Lower leg skin (tissue), 4 donors: ENCODE data around the gene FAM184A. TPM values are rescaled to one million over a fixed set of nuclear protein-coding genes. Genes with fewer than 3 reads are reported as not detected.
"Not testable (repeated sequence)": the region's sequence is repeated elsewhere in the genome, so short reads cannot be mapped to it uniquely, and the experiment has no call there.

Source experiments
- DNase-seq, 2 donors: peaks; one replicate each; pipeline ENCODE4 v3.0.0-alpha.2; 2019; ENCODE audit warnings: low spot score in 2 of 2
- H3K4me3 ChIP-seq: fragments of 200-600 bp; sonication (generic); 2 replicates; pipeline ENCODE4 v1.5.1; 2017; ENCODE audit warnings: mild to moderate bottlenecking, low read depth; ENCODE audit not compliant: poor library complexity, severe bottlenecking
- POLR2A ChIP-seq, 2 donors: fragments of 450-650 bp; IDR thresholded peaks; one replicate each; pipeline ENCODE4 v1.6.1; 2016 to 2017; ENCODE audit warnings: antibody characterized with exemption in 2 of 2, mild to moderate bottlenecking in 1 of 2, moderate library complexity in 1 of 2
- WGBS, 2 donors: methylation state at CpG; one replicate each; pipeline ENCODE4 v1.1.5; 2018; 5-methylcytosine and 5-hydroxymethylcytosine counted together
- intact Hi-C: fragments of 100-400 bp; cut with DNase I; formaldehyde crosslinking; loops from one replicate; pipeline ENCODE4 v1.15.0; 2023; ENCODE audit warnings: low total_unique reads
- total RNA-seq, 4 donors: library from RNA; depleted of rRNA; stranded (reverse); fragments of >200 nt; gene quantifications; one replicate each; pipeline ENCODE4 v1.1.0, GENCODE V29; 2016
- TF ChIP-seq, protein P1 (sequence below), 3 donors: fragments of 450-650 bp; IDR thresholded peaks; one replicate each; pipeline ENCODE4 v1.5.1; 2016; ENCODE audit warnings: antibody characterized with exemption in 3 of 3, mild to moderate bottlenecking in 3 of 3, moderate library complexity in 2 of 3

The FAM184A gene
- total RNA-seq, 4 donors from 2014 or later = 0.57 to 3.4 (median 1.4) TPM

GRCh38 chr6:119020597-119021561 lies 57.6 kb downstream of the FAM184A start:
- intact Hi-C loops = no loop called here
- no peak overlapping the region for H3K4me3 ChIP-seq
- TF ChIP-seq, protein P1, sequence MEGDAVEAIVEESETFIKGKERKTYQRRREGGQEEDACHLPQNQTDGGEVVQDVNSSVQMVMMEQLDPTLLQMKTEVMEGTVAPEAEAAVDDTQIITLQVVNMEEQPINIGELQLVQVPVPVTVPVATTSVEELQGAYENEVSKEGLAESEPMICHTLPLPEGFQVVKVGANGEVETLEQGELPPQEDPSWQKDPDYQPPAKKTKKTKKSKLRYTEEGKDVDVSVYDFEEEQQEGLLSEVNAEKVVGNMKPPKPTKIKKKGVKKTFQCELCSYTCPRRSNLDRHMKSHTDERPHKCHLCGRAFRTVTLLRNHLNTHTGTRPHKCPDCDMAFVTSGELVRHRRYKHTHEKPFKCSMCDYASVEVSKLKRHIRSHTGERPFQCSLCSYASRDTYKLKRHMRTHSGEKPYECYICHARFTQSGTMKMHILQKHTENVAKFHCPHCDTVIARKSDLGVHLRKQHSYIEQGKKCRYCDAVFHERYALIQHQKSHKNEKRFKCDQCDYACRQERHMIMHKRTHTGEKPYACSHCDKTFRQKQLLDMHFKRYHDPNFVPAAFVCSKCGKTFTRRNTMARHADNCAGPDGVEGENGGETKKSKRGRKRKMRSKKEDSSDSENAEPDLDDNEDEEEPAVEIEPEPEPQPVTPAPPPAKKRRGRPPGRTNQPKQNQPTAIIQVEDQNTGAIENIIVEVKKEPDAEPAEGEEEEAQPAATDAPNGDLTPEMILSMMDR (IDR thresholded peaks at IDR 0.05) = no peak
- TF ChIP-seq POLR2A (IDR thresholded peaks at IDR 0.05) = no peak
- 91 to 94% methylated on average over 2 of the region's 2 CpGs for WGBS, 2 donors
- DNase-seq = no peak

DNA sequence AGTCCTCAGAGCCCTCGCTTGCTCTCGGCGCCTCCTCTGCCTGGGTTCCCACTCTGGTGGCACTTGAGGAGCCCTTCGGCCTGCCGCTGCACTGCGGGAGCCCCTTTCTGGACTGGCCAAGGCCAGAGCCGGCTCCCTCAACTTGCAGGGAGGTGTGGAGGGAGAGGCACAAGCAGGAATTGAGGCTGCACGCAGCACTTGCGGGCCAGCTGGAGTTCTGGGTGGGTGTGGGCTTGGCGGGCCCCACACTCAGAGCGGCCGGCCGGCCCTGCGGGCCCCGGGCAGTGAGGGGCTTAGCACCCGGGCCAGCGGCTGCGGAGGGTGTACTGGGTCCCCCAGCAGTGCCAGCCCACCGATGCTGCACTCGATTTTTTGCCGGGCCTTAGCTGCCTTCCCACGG lies 63.3 kb downstream of the FAM184A start:
- H3K4me3 ChIP-seq, DNase-seq, intact Hi-C loops: not testable (repeated sequence)
- WGBS, 2 donors = 94 to 98% methylated on average over 13 to 17 of the region's 22 CpGs

DNA sequence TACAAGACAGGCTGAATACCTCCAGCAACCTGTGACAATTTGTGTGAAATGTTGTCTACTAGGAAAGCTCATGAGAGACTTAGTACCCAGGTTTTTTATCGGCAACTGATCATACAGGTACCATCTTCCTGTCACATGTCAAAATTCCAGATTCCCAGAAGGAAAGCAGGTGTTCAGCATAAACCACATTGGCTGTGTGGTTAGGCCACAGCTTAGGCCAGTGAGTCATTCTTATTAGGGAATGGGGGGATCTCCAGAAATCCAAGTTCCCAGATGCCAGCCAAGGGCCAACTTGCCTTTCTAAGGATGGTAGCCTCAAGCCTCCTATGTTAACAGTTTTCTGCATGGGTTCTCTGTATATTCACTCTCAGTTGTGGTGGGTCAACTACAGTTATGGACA lies 65.9 kb downstream of the FAM184A start:
- no peak overlapping the region for H3K4me3 ChIP-seq
- intact Hi-C loops = no loop called here
- 88 to 100% methylated on average over 1 of the region's 1 CpG for WGBS, 2 donors
- TF ChIP-seq, protein P1 (IDR thresholded peaks at IDR 0.05) = no peak
- TF ChIP-seq POLR2A (IDR thresholded peaks at IDR 0.05) = no peak
- DNase-seq = no peak

- WGBS, 2 donors = 97% methylated on average over 3 of the region's 3 CpGs
- H3K4me3 ChIP-seq, DNase-seq, intact Hi-C loops: not testable (repeated sequence)
Measured at GRCh38 chr6:119009266-119009665, 69.2 kb downstream of the FAM184A start.

GRCh38 chr6:119006974-119007373 lies 71.5 kb downstream of the FAM184A start:
- TF ChIP-seq POLR2A (IDR thresholded peaks at IDR 0.05) = no peak
- TF ChIP-seq, protein P1 (IDR thresholded peaks at IDR 0.05) = no peak
- WGBS, 2 donors = 93 to 98% methylated on average over 2 of the region's 2 CpGs
- DNase-seq = no peak
- intact Hi-C loops = no loop called here
- no peak overlapping the region for H3K4me3 ChIP-seq

DNA sequence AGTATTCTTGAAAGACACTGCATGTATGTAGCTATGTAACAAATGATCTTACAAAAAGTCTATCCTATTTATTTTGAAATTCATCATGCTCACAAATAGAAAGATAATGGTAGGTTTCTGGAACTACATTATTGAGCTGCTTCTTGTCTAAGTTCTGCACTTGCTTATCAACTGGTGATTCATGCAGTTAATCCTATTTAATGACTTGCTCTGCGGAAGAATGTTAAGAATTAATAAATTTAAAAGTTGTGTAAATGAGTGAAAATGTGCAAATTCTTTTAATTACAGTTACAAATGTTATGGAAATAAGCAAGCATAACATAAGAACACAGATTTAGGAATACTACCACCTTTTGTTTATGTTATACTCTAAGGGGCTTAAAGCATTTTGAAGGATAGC lies 76.4 kb downstream of the FAM184A start:
- no peak overlapping the region for H3K4me3 ChIP-seq
- intact Hi-C loops = no loop called here
- WGBS, 2 donors = 93 to 98% methylated on average over 1 of the region's 1 CpG
- DNase-seq = no peak
- TF ChIP-seq POLR2A (IDR thresholded peaks at IDR 0.05) = no peak
- TF ChIP-seq, protein P1 (IDR thresholded peaks at IDR 0.05) = no peak
